Mesangial cell (primary cell): Measurements from ENCODE around the gene TAF11L8. TPM values are rescaled to one million over a fixed set of nuclear protein-coding genes. Genes with fewer than 3 reads are reported as not detected.

ENCODE experiments used
- total RNA-seq: library from RNA; depleted of rRNA; stranded (reverse); fragments of >200 nt; gene quantifications from 2 replicates; pipeline ENCODE4 v1.2.3, GENCODE V29; 2015

The TAF11L8 gene
- not detected in 2 replicates for total RNA-seq

DNA sequence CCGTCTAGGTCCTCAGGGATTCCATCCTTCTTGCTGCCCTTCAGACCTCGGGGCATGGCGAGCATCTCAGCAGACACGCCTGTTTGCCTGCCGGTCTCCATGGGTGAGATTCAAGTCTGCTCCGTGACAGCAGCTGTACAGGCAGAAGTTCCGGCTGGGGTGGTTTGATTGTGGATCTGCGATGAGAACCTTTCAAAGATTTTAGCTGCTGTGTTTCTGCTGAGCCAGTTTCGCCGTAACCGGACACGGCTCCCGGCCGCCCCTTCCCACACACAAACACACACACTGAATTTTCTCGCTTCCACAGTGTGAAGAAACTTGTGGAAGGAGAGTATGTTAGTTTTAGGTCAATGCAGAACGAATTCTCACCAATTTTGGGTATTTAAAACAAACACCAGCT, at the start of gene TAF11L8:
Gene TAF11L8, minus strand, starts transcription at position 101 of the 400 bp plus-strand sequence.

DNA sequence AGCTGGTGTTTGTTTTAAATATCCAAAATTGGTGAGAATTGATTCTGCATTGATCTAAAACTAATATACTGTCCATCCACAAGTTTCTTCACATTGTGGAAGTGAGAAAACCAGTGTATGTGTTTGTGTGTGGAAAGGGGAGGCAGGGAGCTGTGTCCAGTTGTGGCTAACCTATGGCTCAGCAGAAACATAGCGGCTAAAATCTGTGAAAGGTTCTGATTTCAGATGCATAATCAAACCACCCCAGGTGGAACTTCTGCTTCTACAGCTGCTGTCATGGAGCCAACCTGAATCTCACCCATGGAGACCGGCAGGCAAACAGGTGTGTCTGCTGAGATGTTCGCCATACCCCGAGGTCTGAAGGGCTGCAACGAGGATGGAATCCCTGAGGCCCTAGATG, 43.4 kb upstream of the TAF11L8 start, which contains the start of gene TAF11L14:
Gene TAF11L14, plus strand, starts transcription at position 301 of the 400 bp plus-strand sequence.

DNA sequence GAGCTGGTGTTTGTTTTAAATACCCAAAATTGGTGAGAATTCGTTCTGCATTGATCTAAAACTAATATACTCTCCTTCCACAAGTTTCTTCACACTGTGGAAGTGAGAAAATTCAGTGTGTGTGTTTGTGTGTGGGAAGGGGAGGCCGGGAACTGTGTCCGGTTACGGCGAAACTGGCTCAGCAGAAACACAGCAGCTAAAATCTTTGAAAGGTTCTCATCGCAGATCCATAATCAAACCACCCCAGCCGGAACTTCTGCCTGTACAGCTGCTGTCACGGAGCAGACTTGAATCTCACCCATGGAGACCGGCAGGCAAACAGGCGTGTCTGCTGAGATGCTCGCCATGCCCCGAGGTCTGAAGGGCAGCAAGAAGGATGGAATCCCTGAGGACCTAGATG, 41.0 kb upstream of the TAF11L8 start, which contains the start of gene TAF11L13:
Gene TAF11L13, plus strand, starts transcription at position 301 of the 400 bp plus-strand sequence.

DNA sequence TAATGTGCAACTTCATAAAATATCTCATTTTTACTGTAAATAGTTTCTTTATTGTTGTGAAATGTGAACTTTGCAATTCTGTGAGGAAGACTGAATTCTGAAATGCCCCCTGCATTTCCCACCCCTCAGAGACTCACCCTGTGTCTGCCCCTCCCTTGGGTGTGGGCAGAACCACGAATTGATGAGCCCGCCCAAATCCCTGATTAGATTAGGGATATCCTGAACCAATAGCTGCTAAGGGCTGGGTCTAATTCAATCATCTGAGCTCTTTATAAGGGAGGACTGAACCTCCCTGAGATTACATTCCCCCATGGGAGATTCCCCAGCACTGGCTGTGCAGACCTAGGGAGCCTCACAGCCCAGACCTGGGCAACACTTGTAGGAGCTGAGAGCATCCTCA, 19.3 kb upstream of the TAF11L8 start, which contains the start of gene TAF11L12:
Gene TAF11L12, plus strand, starts transcription at position 301 of the 400 bp plus-strand sequence.

DNA sequence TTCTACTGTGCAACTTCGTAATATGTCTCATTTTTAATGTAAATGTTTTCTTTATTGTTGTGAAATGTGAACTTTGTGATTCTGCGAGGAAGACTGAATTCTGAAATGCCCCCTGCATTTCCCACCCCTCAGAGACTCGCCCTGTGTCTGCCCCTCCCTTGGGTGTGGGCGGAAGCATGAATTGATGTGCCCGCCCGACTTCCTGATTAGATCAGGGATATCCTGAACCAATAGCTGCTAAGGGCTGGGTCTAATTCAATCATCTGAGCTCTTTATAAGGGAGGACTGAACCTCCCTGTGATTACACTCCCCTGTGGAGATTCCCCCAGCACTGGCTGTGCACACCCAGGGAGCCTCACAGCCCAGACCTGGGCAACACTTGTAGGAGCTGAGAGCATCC, 13.1 kb upstream of the TAF11L8 start, which contains the start of gene TAF11L11:
Gene TAF11L11, plus strand, starts transcription at position 304 of the 400 bp plus-strand sequence.

DNA sequence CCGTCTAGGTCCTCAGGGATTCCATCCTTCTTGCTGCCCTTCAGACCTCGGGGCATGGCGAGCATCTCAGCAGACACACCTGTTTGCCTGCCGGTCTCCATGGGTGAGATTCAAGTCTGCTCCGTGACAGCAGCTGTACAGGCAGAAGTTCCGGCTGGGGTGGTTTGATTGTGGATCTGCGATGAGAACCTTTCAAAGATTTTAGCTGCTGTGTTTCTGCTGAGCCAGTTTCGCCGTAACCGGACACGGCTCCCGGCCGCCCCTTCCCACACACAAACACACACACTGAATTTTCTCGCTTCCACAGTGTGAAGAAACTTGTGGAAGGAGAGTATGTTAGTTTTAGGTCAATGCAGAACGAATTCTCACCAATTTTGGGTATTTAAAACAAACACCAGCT, 7.0 kb upstream of the TAF11L8 start, which contains the start of gene TAF11L10:
Gene TAF11L10, minus strand, starts transcription at position 101 of the 400 bp plus-strand sequence.

DNA sequence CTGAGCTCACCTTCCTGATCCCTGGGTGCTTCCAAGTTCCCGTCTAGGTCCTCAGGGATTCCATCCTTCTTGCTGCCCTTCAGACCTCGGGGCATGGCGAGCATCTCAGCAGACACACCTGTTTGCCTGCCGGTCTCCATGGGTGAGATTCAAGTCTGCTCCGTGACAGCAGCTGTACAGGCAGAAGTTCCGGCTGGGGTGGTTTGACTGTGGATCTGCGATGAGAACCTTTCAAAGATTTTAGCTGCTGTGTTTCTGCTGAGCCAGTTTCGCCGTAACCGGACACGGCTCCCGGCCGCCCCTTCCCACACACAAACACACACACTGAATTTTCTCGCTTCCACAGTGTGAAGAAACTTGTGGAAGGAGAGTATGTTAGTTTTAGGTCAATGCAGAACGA, 3.5 kb upstream of the TAF11L8 start, which contains the start of gene TAF11L9:
Gene TAF11L9, minus strand, starts transcription at position 140 of the 400 bp plus-strand sequence.

DNA sequence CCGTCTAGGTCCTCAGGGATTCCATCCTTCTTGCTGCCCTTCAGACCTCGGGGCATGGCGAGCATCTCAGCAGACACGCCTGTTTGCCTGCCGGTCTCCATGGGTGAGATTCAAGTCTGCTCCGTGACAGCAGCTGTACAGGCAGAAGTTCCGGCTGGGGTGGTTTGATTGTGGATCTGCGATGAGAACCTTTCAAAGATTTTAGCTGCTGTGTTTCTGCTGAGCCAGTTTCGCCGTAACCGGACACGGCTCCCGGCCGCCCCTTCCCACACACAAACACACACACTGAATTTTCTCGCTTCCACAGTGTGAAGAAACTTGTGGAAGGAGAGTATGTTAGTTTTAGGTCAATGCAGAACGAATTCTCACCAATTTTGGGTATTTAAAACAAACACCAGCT, 5.1 kb downstream of the TAF11L8 start, which contains the start of gene TAF11L7:
Gene TAF11L7, minus strand, starts transcription at position 101 of the 400 bp plus-strand sequence.

Other genes starting within 250 kb of the TAF11L8 start
- not detected in 2 replicates for gene TAF11L2, start 92.7 kb downstream of the TAF11L8 start, total RNA-seq
- not detected in 2 replicates for gene TAF11L3, start 72.6 kb downstream of the TAF11L8 start, total RNA-seq
- not detected in 2 replicates for gene TAF11L4, start 69.2 kb downstream of the TAF11L8 start, total RNA-seq
- not detected in 2 replicates for gene TAF11L5, start 65.7 kb downstream of the TAF11L8 start, total RNA-seq
- not detected in 2 replicates for gene TAF11L6, start 62.3 kb downstream of the TAF11L8 start, total RNA-seq
- not detected in 2 replicates for gene TAF11L7, start 5.2 kb downstream of the TAF11L8 start, total RNA-seq
- not detected in 2 replicates for gene TAF11L9, start 3.4 kb upstream of the TAF11L8 start, total RNA-seq
- gene TAF11L10, start 6.9 kb upstream of the TAF11L8 start, total RNA-seq: not detected in 2 replicates
- gene TAF11L11, start 13.2 kb upstream of the TAF11L8 start, total RNA-seq: not detected in 2 replicates
- not detected in 2 replicates for gene TAF11L12, start 19.4 kb upstream of the TAF11L8 start, total RNA-seq
- not detected in 2 replicates for gene TAF11L13, start 41.1 kb upstream of the TAF11L8 start, total RNA-seq
- not detected in 2 replicates for gene TAF11L14, start 43.5 kb upstream of the TAF11L8 start, total RNA-seq